Measurements from ENCODE around the gene CTIF.

Gene CTIF

GRCh38 chr18:48780913-48781162 lies 242.0 kb downstream of the CTIF start:
- no peak for DNase-seq

GRCh38 chr18:48781163-48781987 lies 242.5 kb downstream of the CTIF start:
- DNase-seq = no peak

- DNase-seq = no peak
These were observed 243.1 kb downstream of the CTIF start for GRCh38 chr18:48781988-48782363.

GRCh38 chr18:48782381-48782861 lies 243.6 kb downstream of the CTIF start:
- no peak for DNase-seq

- no peak for DNase-seq
These were observed 245.0 kb downstream of the CTIF start for GRCh38 chr18:48783616-48784520.

GRCh38 chr18:48784656-48785055 lies 245.8 kb downstream of the CTIF start:
- DNase-seq = no peak

GRCh38 chr18:48785091-48785614 lies 246.3 kb downstream of the CTIF start:
- no peak for DNase-seq

- DNase-seq = no peak
These were observed 247.1 kb downstream of the CTIF start for GRCh38 chr18:48785736-48786454.

GRCh38 chr18:48786455-48787202 lies 247.8 kb downstream of the CTIF start:
- DNase-seq = no peak

GRCh38 chr18:48787203-48788151 lies 248.6 kb downstream of the CTIF start:
- no peak for DNase-seq

- no peak for DNase-seq
These were observed 249.5 kb downstream of the CTIF start for GRCh38 chr18:48788373-48788772.

GRCh38 chr18:48789259-48789812 lies 250.5 kb downstream of the CTIF start:
- no peak for DNase-seq

- no peak for DNase-seq
These were observed 251.5 kb downstream of the CTIF start for GRCh38 chr18:48790226-48790863.

GRCh38 chr18:48790869-48791635 lies 252.2 kb downstream of the CTIF start:
- DNase-seq = no peak

GRCh38 chr18:48791636-48792105 lies 252.8 kb downstream of the CTIF start:
- DNase-seq = no peak

- DNase-seq = no peak
These were observed 253.3 kb downstream of the CTIF start for GRCh38 chr18:48792141-48792540.

GRCh38 chr18:48792611-48793380 lies 254.0 kb downstream of the CTIF start:
- no peak for DNase-seq

- DNase-seq = no peak
These were observed 255.6 kb downstream of the CTIF start for GRCh38 chr18:48794251-48794970.

Data from amniotic stem cell (primary cell).